ENCODE results near the gene ELL.

- TF ChIP-seq, protein P1, sequence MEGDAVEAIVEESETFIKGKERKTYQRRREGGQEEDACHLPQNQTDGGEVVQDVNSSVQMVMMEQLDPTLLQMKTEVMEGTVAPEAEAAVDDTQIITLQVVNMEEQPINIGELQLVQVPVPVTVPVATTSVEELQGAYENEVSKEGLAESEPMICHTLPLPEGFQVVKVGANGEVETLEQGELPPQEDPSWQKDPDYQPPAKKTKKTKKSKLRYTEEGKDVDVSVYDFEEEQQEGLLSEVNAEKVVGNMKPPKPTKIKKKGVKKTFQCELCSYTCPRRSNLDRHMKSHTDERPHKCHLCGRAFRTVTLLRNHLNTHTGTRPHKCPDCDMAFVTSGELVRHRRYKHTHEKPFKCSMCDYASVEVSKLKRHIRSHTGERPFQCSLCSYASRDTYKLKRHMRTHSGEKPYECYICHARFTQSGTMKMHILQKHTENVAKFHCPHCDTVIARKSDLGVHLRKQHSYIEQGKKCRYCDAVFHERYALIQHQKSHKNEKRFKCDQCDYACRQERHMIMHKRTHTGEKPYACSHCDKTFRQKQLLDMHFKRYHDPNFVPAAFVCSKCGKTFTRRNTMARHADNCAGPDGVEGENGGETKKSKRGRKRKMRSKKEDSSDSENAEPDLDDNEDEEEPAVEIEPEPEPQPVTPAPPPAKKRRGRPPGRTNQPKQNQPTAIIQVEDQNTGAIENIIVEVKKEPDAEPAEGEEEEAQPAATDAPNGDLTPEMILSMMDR (IDR thresholded peaks at IDR 0.05): no peak
- TF ChIP-seq EP300 (IDR thresholded peaks at IDR 0.05): no peak
Measured at GRCh38 chr19:18424122-18424889, 97.6 kb downstream of the ELL start.

Measured in ovary (tissue), 3 donors.